Thyroid gland (tissue), 4 donors: ENCODE results near the gene PDF. TPM values are rescaled to one million over a fixed set of nuclear protein-coding genes. Genes with fewer than 3 reads are reported as not detected.

ENCODE experiments used
- DNase-seq, 2 donors: peaks; one replicate each; pipeline ENCODE4 v3.0.0-alpha.2; 2019
- H3K27ac ChIP-seq, 3 donors: fragments of 200-600 bp; sonication (generic); 1 replicate in 2 of 3; 2 replicates in 1 of 3; pipeline ENCODE4 v1.5.1; 2016 to 2019; ENCODE audit warnings: mild to moderate bottlenecking in 1 of 3, moderate library complexity in 1 of 3
- H3K27me3 ChIP-seq: fragments of 200-600 bp; sonication (generic); one replicate; pipeline ENCODE4 v1.5.1; 2019
- H3K36me3 ChIP-seq, 2 donors: fragments of 200-600 bp; sonication (generic); one replicate each; pipeline ENCODE4 v1.5.1; 2016 to 2019
- H3K4me1 ChIP-seq, 2 donors: fragments of 200-600 bp; sonication (generic); one replicate each; pipeline ENCODE4 v1.5.1; 2017 to 2019
- H3K4me3 ChIP-seq, 3 donors: fragments of 200-600 bp; sonication (generic); replicated peaks in 1 of 3; 1 replicate in 2 of 3; 2 replicates in 1 of 3; pipeline ENCODE4 v1.5.1; 2016; ENCODE audit warnings: mild to moderate bottlenecking in 1 of 3
- H3K9me3 ChIP-seq: fragments of 200-600 bp; sonication (generic); one replicate; pipeline ENCODE4 v1.5.1; 2017
- POLR2A ChIP-seq, 2 donors: fragments of 450-650 bp; IDR thresholded peaks; one replicate each; pipeline ENCODE4 v1.6.1; 2017; ENCODE audit warnings: antibody characterized with exemption in 2 of 2, mild to moderate bottlenecking in 2 of 2, moderate library complexity in 1 of 2
- WGBS, 2 donors: methylation state at CpG; one replicate each; pipeline ENCODE4 v1.1.5; 2017; 5-methylcytosine and 5-hydroxymethylcytosine counted together
- intact Hi-C: fragments of 100-400 bp; cut with DNase I; formaldehyde crosslinking; loops from one replicate; pipeline ENCODE4 v1.15.1; 2023
- total RNA-seq, 4 donors: library from RNA; depleted of rRNA; stranded (reverse); fragments of >200 nt; gene quantifications; one replicate each; pipeline ENCODE4 v1.2.3, GENCODE V29; 2016
- TF ChIP-seq, protein P1 (sequence below), 6 experiments: fragments of 200-600 bp in 3 of 6; fragments of 450-650 bp in 3 of 6; sonication (generic) in 3 of 6; IDR thresholded peaks; one replicate each; pipeline ENCODE4 v1.5.1; 2016 to 2019; ENCODE audit warnings: antibody characterized with exemption in 6 of 6, mild to moderate bottlenecking in 2 of 6, inconsistent platforms in 1 of 6, moderate library complexity in 1 of 6

PDF gene
- total RNA-seq = 10 to 100 TPM; 35.2 to 57.0 (median 51.0) TPM

- Histone ChIP-seq H3K36me3 (peaks cover 25 to 37% of the 10 kb centered on the region in 2 donors), H3K4me1 (peaks cover 39 to 49% of the 10 kb centered on the region in 2 donors), H3K27me3 (no peaks in the 10 kb centered on the region), H3K4me3 (peak within 1 kb of the TSS; percentile 73 to 76 (median 76)), H3K27ac (peak within 1 kb of the TSS; percentile 82 to 90 (median 84)), H3K9me3 (no peaks in the 10 kb centered on the region)
- WGBS, 2 donors = 4 to 8% methylated on average over 6 to 7 of the region's 93 CpGs
- DNase-seq = peak; percentile 96
- intact Hi-C loops = loop anchor here (10.0 kb wide), 1 partner anchor 54 kb away; the partner anchor contains the start of gene TERF2
- peak; percentile 15 to 80 for TF ChIP-seq POLR2A (IDR thresholded peaks at IDR 0.05)
- TF ChIP-seq, protein P1, sequence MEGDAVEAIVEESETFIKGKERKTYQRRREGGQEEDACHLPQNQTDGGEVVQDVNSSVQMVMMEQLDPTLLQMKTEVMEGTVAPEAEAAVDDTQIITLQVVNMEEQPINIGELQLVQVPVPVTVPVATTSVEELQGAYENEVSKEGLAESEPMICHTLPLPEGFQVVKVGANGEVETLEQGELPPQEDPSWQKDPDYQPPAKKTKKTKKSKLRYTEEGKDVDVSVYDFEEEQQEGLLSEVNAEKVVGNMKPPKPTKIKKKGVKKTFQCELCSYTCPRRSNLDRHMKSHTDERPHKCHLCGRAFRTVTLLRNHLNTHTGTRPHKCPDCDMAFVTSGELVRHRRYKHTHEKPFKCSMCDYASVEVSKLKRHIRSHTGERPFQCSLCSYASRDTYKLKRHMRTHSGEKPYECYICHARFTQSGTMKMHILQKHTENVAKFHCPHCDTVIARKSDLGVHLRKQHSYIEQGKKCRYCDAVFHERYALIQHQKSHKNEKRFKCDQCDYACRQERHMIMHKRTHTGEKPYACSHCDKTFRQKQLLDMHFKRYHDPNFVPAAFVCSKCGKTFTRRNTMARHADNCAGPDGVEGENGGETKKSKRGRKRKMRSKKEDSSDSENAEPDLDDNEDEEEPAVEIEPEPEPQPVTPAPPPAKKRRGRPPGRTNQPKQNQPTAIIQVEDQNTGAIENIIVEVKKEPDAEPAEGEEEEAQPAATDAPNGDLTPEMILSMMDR (IDR thresholded peaks at IDR 0.05) = peak in 1 of 6 experiments; percentile 17
These were observed at the start of gene PDF for GRCh38 chr16:69330286-69331109. PDF (minus strand) TSS chr16:69330588; CDS start chr16:69330570, 18 bp downstream.

GRCh38 chr16:69378760-69379159 lies 48.4 kb upstream of the PDF start:
- H3K27me3 ChIP-seq = no peaks in the 10 kb centered on the region
- no peak for DNase-seq
- no peaks in the 10 kb centered on the region for H3K9me3 ChIP-seq
- no peaks in the 10 kb centered on the region for H3K4me1 ChIP-seq
- H3K36me3 ChIP-seq = peaks cover 31 to 35% of the 10 kb centered on the region in 2 donors
- WGBS, 2 donors = 79 to 88% methylated on average over 1 of the region's 1 CpG
- H3K4me3 ChIP-seq = no peak overlapping the region
- H3K27ac ChIP-seq = no peak overlapping the region
- intact Hi-C loops = no loop called here
- TF ChIP-seq POLR2A (IDR thresholded peaks at IDR 0.05) = no peak
- TF ChIP-seq, protein P1 (IDR thresholded peaks at IDR 0.05) = no peak

DNA sequence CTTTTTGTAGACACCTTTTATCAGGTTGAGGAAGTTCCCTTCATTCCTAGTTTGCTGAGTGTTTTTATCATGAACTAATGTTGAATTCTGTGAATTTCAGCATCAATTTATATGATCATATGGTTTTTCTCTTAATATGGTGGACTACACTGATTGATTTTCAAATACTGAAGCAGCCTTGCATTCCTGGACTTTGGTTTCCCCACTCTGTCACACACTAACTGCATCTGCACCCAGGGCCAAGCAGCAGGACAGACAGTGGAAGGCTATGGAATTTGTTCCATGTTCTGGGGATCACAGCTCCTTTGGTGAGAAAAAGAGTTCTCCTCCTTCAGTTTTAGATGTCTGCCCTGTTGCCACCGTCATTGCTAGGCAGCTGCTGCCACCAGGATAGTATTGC lies 47.6 kb upstream of the PDF start:
- no peak for DNase-seq
- no peaks in the 10 kb centered on the region for H3K27me3 ChIP-seq
- intact Hi-C loops = no loop called here
- no peak for TF ChIP-seq POLR2A (IDR thresholded peaks at IDR 0.05)
- TF ChIP-seq, protein P1 (IDR thresholded peaks at IDR 0.05) = no peak
- H3K4me3 ChIP-seq = no peak overlapping the region
- no peak overlapping the region for H3K27ac ChIP-seq
- H3K4me1 ChIP-seq = no peaks in the 10 kb centered on the region
- H3K36me3 ChIP-seq = peaks cover 31 to 35% of the 10 kb centered on the region in 2 donors
- no peaks in the 10 kb centered on the region for H3K9me3 ChIP-seq
- WGBS, 2 donors = 91 to 93% methylated on average over 1 of the region's 1 CpG

DNA sequence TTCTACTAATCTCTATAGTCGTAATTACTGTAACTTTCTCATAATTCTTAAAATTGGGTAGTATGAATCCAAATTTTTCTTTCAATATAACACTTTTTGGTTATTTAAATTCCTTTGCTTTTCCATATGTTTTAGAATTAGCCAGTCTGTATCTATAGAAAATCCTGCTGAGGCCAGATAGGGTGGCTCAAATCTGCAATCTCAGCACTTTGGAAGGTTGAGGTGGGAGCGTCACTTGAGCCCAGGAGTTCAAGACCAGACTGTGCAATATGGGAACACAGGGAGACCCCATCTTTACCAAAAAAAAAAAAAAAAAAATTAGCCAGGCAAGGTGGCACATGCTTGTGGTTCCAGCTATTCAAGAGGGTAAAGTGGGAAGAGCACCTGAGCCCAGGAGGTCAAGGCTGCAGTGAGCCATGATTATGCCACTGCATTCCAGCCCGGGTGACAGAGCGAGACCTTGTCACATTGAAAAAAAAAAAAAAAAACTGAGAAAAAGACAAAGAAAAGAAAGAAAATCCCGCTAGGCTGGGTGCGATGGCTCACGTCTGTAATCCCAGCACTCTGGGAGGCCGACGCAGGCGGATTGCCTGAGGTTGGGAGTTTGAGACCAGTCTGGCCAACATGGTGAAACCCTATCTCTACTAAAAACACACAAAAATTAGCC lies 46.1 kb upstream of the PDF start:
- Histone ChIP-seq H3K9me3 (no peaks in the 10 kb centered on the region), H3K4me1 (no peaks in the 10 kb centered on the region), H3K27ac (no peak overlapping the region), H3K4me3 (no peak overlapping the region), H3K36me3 (peaks cover 19 to 26% of the 10 kb centered on the region in 2 donors), H3K27me3 (no peaks in the 10 kb centered on the region)
- WGBS, 2 donors = 94% methylated on average over 10 of the region's 10 CpGs
- TF ChIP-seq, protein P1 (IDR thresholded peaks at IDR 0.05) = no peak
- TF ChIP-seq POLR2A (IDR thresholded peaks at IDR 0.05) = no peak
- no peak for DNase-seq
- intact Hi-C loops = no loop called here

- H3K27ac ChIP-seq = no peak overlapping the region
- TF ChIP-seq POLR2A (IDR thresholded peaks at IDR 0.05) = no peak
- TF ChIP-seq, protein P1 (IDR thresholded peaks at IDR 0.05) = no peak
- H3K27me3 ChIP-seq = no peaks in the 10 kb centered on the region
- H3K9me3 ChIP-seq = no peaks in the 10 kb centered on the region
- intact Hi-C loops = no loop called here
- no peak for DNase-seq
- H3K4me1 ChIP-seq = no peaks in the 10 kb centered on the region
- peaks cover 27 to 32% of the 10 kb centered on the region in 2 donors for H3K36me3 ChIP-seq
- 97% methylated on average over 1 of the region's 1 CpG for WGBS, 2 donors
- H3K4me3 ChIP-seq = no peak overlapping the region
These were observed 42.6 kb upstream of the PDF start for GRCh38 chr16:69373019-69373418.
